ENCODE results near the gene G3BP2.
A peak's percentile ranks its signal among the peaks of the same experiment; 100 is the strongest.

The G3BP2 gene

DNA sequence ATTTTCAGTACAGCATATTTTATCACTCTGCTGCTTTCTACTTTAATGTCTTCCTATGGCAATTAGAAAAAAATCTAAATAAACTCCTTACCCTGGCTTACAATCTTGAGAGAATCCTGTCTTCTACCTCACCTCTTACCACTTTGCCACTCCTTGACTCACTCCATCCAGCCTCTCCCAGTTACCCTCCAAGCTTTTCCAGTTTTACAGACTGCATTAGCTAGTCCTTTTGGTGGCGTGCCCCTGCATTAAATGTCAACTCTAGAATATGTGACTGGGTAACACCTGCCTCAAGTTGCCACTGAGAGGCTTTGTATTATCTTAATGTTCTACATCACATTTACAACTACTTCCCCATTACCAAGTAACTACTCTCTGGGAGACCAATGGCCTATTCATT is 35.4 kb downstream of the G3BP2 start:
- DNase-seq (ENCODE audit: low read depth), result no peak

DNA sequence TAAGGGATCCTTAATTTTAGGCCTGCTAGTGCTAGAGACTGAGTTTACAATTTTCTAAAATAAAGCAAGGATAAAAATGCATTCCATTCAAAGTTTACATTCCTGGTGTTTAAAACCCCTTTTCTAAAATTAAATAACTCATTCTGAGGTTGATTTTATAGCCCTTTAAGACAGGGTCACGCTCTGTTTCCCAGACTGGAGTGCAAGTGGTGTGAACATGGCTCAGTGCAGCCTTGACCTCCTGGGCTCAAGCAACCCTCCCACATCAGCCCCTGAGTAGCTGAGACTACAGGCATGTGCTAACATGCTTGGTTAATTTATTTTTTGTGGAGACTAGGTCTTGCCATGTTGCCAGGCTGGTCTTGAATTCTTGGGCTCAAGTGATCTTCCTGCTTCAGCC is 36.0 kb downstream of the G3BP2 start:
- no peak for DNase-seq (ENCODE audit: low read depth)

DNA sequence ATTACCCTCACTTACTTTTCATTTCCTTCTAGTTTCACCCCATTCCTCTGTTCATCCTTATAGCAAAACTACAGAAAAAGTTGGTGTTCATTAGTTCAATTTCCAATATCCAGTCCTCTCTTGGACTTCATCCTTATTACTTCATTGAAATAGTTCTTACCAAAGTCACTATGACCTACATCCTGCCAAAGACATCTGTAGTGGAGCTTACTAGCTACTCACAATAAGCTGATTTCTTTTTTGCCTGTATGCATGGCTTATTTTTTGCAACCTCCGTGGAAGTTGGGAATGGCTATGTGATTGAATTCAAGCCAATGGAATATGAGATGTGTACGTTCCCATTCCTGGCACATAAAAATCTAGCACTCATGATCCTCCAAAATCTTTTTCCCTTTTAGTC is 38.3 kb downstream of the G3BP2 start:
- DNase-seq (ENCODE audit: low read depth), result no peak

DNA sequence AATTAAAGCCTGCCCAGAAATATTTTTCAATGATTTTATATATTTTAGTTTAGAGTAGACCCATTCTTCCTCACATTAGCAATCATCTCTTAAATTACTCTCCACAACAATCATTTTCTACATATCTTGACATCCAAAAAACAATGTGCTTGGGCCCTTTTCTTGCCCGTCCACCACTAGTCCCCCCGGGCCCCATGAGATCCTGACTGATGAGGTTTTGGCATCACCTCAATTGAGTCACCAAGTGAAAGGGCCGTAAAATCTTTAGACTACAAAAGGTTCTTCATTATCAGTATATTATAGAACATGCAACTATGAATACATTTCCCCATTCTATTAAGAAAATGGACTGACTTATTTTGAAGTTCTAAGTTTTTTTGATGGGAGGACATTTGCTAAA is 38.9 kb downstream of the G3BP2 start:
- no peak for DNase-seq (ENCODE audit: low read depth)

DNA sequence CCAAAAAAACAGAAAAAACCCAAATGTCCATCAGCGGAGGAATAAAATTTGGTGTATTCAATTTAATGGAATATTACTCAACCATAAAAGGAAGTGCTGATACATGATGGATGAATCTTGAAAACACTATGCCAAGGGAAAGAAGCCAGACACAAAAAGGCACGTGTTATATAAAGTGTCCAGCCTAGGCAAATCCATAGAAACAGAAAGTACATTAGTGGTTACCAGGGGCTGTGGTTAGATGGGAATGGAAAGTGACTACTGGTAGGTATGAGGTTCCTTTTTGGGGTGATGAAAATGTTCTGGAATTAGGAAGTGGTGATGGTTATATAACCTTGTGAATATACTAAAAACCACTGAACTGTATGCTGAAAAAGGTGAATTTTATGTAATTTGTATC is 39.4 kb downstream of the G3BP2 start:
- DNase-seq (ENCODE audit: low read depth), result no peak

DNA sequence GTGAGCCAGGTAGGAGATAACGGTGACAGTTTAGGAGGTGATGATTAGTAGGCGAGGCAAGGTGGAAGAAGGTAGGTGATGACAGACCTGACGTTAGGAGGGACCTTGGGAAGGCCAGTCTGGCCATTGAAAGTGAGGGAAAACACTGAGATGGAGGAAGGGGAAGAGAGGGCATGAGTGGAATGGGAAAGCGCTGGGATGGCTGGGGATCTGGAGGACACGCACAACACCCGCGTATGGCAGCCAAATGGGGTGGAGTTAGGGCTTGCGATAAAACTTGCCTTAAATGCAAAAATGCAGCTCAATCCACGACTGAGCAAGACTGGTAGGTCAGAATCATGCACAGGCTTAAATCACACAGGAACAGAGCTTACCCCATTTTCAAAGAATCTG is 42.3 kb downstream of the G3BP2 start:
- no peak for DNase-seq (ENCODE audit: low read depth)

DNA sequence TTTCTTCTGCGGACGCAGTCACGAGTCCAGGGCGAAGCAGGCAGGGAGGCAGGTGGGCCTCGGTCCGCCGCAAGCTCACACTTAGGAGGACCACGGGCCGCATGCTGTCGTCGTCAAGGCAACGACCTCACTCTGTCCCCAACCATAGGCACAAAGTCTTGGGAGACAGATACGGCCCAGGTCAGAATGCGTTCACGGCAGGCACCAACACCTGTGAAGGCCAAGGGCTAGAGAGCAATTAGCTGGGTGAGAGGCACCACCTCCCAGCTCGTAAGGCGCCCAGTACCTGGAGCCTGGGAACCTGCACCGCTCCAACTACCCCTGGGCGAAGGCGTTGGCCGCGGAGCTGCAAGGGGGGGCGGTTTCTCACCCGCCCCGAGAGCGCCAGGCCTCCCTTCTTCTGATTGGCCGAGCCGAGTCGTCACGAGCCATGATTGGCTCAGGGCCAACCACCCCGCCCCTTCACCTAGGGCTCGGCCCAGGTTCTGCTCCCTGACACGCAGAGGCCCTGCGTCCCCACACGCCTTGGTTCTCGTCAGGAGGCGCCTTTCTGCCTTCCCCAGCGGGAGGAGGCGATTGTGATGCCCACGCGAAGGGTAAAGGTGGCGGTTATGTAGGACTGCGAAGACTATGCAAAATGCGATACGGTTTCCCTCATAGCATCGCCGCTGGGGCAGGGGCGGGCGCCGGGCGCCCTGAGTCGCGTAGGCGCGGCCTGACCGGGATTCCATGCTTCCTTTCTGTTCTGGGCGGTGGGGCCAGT is 42.9 kb downstream of the G3BP2 start, which contains the start of gene CDKL2:
CDKL2 (minus strand) TSS at position 355 of the 763 bp plus-strand sequence. CDS start 4,540 bp downstream, outside the sequence.
- DNase-seq (ENCODE audit: low read depth), result peak; percentile 84

DNA sequence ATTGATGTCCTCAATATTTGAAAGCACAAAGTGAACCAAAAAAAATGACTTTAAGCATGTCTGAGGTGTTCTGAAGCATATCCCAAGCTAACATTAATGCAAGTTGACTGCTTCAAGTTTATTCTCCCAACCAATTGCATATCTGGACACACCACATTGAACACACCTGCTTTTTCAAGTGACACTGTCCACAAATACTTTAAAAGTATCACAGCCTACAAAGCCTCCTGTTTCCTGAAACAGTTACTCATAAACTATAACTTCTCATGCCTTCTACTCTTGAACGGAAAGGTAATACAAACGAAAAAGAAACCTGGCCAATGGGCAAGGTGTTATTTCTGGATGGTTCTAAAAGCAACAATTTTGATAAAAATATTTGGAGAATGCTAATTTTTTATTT is 44.0 kb downstream of the G3BP2 start:
- DNase-seq (ENCODE audit: low read depth), result no peak

DNA sequence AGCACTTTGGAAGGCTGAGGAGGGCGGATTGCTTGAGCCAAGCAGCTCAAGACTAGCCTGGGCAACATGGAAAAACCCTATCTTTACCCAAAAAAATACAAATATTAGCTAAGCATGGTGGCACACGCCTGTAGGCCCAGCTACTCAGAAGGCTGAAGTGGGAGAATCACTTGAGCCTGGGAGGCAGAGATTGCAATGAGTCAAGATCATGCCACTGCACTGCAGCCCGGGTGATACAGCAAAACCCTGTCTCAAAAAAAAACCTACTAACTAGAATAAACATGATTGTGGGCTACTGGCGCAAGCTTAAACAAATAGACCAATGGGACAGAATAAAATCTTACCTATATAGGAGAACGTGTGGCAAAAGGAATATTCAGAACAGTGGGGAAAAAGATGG is 50.2 kb downstream of the G3BP2 start:
- no peak for DNase-seq (ENCODE audit: low read depth)

DNA sequence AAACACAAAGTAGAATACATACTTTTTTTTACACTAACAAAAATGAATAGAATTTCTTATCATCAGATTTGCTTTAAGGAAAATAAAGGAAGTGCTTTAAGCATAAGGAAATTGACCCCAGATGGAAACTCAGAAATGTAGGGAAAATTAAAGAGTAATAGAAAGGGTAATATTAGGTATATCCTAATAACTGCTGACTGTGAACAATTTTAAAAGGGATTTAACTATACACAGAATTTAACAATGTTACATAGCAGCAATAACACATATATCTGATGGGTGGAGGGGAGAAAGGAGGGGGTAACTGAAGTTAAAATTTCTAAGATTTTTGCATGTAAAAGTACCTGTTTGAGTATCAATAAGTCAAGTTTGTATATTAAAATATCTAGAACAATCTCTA is 51.5 kb downstream of the G3BP2 start:
- no peak for DNase-seq (ENCODE audit: low read depth)

DNA sequence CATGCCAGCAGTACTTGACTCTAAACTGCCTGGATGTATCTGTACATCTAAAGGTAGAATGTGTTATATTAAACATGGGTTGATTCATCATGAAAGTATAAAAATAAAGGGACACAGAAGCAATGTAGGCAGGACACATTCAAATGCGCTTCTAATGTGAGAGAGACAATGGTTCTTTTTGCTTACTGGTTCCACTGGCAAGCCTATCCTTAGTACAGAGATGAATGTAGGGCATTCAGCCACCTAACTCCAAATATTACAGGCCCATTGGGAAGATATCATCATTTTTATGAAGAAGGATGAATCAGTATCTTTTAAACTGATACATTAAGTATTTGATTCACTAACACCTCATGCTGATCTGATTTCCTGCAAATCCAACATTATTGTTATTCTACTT is 60.9 kb downstream of the G3BP2 start:
- DNase-seq (ENCODE audit: low read depth), result no peak

DNA sequence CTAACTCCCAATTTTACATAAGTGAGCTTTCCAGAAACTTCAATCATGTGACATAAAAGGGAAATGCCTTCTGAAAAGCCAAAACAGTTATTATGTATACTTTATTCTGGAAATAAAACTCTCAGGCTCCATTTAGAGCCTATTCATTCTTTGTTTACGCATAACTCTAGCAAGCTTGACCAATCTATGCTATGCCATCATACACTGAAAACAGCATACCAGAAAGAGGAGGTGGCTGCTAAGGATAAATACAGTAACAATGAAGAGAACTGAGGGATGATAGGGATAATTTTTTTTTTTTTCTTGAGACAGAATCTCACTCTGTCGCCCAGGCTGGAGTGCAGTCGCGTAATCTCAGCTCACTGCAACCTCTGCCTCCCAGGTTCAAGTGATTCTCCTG is 67.3 kb downstream of the G3BP2 start:
- DNase-seq (ENCODE audit: low read depth), result no peak

DNA sequence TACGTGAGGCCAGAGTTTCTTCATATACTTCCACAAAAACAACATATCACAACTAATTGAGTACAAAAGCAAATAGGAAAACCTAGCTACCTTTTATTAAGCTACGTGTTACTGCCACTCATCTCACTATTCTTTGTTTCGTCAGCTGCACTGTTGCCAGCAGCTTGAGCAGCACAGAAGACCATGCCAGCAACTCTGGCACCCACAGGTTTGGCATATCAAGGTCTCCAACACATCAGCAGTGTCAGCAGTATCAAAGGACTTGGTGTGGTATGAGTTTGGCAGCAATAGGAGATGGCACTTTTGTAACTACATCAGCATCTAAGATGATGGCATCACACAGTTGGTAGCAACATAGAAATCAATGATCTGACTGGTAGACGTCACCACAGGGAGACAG is 73.6 kb downstream of the G3BP2 start:
- DNase-seq (ENCODE audit: low read depth), result no peak

DNA sequence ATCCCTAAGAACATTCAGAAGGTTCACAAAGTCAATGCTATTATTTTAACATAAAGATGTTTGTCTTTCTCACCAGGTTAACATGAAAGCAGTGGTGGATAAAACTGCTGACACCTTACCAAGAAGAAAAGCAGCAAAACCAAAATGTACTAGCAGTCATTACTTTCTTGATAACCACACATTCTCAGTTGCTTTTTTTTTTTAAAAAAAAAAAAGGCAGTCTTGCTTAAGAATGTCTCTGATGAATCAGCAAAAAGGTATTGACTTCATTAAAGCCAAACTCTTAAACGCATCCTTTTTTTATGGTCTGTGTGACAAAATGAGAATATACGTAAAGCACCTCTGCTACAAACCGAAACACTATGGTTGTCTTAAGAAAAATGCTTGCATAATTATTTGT is 74.8 kb downstream of the G3BP2 start:
- no peak for DNase-seq (ENCODE audit: low read depth)

DNA sequence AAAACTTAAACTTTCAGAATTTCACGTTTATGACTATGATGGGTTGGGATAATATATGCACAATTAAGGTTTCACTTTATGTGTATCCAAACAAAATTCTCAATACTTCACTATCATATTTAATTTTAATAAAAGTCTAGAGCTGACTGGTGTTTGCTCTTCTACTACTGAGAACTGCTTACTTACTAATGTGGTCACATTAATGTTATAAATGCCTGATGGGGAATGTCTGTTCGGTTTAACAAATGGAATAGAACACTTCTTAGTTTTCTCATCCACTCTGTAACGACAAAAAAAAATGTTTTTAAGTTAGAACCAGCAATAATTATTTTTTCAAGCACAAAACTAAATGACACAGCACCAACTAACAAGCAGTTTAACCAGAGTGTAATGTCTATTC is 77.2 kb downstream of the G3BP2 start:
- DNase-seq (ENCODE audit: low read depth), result no peak

DNA sequence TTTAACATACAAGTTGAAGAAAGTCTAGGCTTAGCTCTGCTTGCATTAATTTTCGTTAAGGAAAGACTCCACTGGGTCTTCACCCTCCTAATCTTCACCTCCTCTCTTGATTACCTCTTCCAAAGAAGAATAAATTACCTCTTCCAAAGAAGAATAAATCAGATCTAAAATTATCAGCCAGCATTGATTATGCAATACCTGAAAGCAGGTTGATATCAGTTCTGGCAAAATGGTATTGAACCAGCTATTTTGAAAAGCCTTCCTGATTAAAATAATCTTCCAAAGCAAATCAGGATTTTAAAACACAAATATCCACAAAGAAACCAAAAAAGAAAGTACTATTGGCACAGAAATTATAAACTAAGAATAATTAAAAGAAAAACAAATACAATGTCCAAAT is 79.8 kb downstream of the G3BP2 start:
- DNase-seq (ENCODE audit: low read depth), result no peak

Data from stimulated activated CD8-positive, alpha-beta memory T cell treated with anti-CD3 and anti-CD28 coated beads, Interleukin-4, amount 100 ng/mL, for 24 hours (primary cell).